Measurements from ENCODE around the gene RITA1.

Gene RITA1

DNA sequence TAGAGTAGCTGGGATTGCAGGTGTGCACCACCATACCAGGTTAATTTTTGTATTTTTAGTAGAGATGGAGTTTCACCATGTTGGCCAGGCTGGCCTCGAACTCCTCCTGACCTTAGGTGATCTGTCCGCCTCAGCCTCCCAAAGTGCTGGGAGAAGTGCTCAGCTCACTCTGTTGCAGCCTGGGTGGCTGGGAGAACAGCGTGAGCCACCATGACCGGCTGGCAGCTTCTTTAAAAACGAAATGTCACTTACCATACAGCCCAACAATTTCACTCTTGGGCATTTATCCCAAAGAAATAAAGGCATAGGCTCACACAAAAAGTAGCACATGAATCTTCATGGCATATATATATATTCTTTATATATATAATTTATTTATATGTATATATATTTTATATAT lies 40.7 kb upstream of the RITA1 start:
- Histone ChIP-seq H3K4me2 (ENCODE audit: low read length) (no peak overlapping the region), H3K27ac (ENCODE audit: low read depth, low read length) (no peak overlapping the region), H3K4me3 (ENCODE audit: low read length) (no peak overlapping the region), H3K27me3 (ENCODE audit: control insufficient read depth, low read length) (no peaks in the 10 kb centered on the region), H3F3A (ENCODE audit: control insufficient read depth, insufficient read depth) (peaks cover 10% of the 10 kb centered on the region), H3K9me2 (replicated peaks; ENCODE audit: control insufficient read depth, low read length) (no peaks in the 10 kb centered on the region), H3K36me3 (ENCODE audit: control insufficient read depth, low read length) (no peaks in the 10 kb centered on the region), H4K20me1 (ENCODE audit: control insufficient read depth, insufficient read depth, low read depth, low read length) (no peaks in the 10 kb centered on the region), H3K79me2 (ENCODE audit: control insufficient read depth, low read length) (no peaks in the 10 kb centered on the region), H3K4me1 (ENCODE audit: control insufficient read depth, low read length) (peaks cover 32% of the 10 kb centered on the region), H3K9me3 (ENCODE audit: control insufficient read depth, insufficient read depth, low read length) (no peaks in the 10 kb centered on the region)
- TF ChIP-seq, protein P1, sequence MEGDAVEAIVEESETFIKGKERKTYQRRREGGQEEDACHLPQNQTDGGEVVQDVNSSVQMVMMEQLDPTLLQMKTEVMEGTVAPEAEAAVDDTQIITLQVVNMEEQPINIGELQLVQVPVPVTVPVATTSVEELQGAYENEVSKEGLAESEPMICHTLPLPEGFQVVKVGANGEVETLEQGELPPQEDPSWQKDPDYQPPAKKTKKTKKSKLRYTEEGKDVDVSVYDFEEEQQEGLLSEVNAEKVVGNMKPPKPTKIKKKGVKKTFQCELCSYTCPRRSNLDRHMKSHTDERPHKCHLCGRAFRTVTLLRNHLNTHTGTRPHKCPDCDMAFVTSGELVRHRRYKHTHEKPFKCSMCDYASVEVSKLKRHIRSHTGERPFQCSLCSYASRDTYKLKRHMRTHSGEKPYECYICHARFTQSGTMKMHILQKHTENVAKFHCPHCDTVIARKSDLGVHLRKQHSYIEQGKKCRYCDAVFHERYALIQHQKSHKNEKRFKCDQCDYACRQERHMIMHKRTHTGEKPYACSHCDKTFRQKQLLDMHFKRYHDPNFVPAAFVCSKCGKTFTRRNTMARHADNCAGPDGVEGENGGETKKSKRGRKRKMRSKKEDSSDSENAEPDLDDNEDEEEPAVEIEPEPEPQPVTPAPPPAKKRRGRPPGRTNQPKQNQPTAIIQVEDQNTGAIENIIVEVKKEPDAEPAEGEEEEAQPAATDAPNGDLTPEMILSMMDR (IDR thresholded peaks at IDR 0.05; ENCODE audit: low read depth, low read length, poor library complexity, severe bottlenecking) = no peak
- TF ChIP-seq EZH2phosphoT487 (IDR thresholded peaks at IDR 0.05; ENCODE audit: borderline replicate concordance, low read length) = no peak

DNA sequence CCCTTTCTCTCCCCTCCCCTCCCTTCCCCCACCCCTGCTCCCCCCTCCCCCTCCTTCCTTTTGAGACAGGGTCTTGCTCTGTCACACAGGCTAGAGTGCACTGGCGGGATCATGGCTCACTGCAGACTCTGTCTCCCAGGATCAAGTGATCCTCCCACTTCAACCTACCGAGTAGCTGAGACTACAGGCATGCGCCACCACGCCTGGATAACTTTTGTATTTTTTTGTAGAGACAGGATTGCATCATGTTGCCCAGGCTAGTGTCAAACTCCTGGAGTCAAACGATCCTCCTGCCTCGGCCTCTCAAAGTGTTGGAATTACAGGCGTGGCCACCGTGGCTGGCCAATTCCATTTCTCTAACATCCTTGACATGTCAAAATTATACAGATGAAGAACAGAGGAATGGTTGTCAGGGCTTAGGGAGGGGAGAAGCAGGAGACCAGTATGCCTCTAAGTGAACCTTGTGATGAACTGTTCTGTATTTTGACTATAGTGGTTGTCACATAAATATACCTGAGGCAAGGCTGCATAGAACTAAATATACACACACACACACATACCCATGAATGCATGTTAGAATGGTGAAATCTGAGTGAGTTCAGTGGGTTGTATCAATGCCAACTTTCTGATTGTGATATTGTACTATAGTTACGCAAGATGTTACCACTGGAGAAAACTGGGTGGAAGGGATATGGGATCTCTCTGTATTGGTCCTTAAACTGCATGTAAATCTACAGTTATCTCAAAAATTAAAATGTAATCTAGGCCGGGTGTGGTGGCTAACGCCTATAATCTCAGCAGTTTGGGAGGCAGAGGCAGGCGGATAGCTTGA lies 39.6 kb upstream of the RITA1 start:
- H3K79me2 ChIP-seq (ENCODE audit: control insufficient read depth, low read length) = no peaks in the 10 kb centered on the region
- H3K4me1 ChIP-seq (ENCODE audit: control insufficient read depth, low read length) = peaks cover 29% of the 10 kb centered on the region
- H3K9me3 ChIP-seq (ENCODE audit: control insufficient read depth, insufficient read depth, low read length) = no peaks in the 10 kb centered on the region
- H3F3A ChIP-seq (ENCODE audit: control insufficient read depth, insufficient read depth) = peaks cover 5% of the 10 kb centered on the region
- no peaks in the 10 kb centered on the region for H4K20me1 ChIP-seq (ENCODE audit: control insufficient read depth, insufficient read depth, low read depth, low read length)
- H3K27ac ChIP-seq (ENCODE audit: low read depth, low read length) = no peak overlapping the region
- no peaks in the 10 kb centered on the region for H3K9me2 ChIP-seq (replicated peaks; ENCODE audit: control insufficient read depth, low read length)
- no peak overlapping the region for H3K4me2 ChIP-seq (ENCODE audit: low read length)
- no peak for TF ChIP-seq EZH2phosphoT487 (IDR thresholded peaks at IDR 0.05; ENCODE audit: borderline replicate concordance, low read length)
- TF ChIP-seq, protein P1 (IDR thresholded peaks at IDR 0.05; ENCODE audit: low read depth, low read length, poor library complexity, severe bottlenecking) = no peak
- H3K27me3 ChIP-seq (ENCODE audit: control insufficient read depth, low read length) = no peaks in the 10 kb centered on the region
- no peak overlapping the region for H3K4me3 ChIP-seq (ENCODE audit: low read length)
- no peaks in the 10 kb centered on the region for H3K36me3 ChIP-seq (ENCODE audit: control insufficient read depth, low read length)

DNA sequence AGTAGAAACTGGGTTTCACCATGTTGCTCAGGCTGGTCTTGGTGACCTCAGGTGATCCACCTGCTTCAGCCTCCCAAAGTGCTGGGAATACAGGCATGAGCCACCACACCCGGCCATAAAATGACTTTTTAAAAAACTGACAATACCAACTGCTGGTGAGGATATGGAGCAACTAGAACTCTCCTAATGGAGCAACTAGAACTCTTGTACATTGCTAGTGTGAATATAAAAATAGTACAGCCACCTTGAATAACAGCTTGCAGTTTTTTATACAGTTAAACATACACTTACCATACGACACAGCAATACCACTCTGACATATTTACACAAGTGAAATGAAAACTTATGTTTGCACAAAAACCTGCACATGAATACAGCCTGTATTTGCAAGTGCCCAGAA lies 38.5 kb upstream of the RITA1 start:
- H3F3A ChIP-seq (ENCODE audit: control insufficient read depth, insufficient read depth) = peaks cover 5% of the 10 kb centered on the region
- H3K27ac ChIP-seq (ENCODE audit: low read depth, low read length) = no peak overlapping the region
- no peaks in the 10 kb centered on the region for H3K79me2 ChIP-seq (ENCODE audit: control insufficient read depth, low read length)
- H3K4me1 ChIP-seq (ENCODE audit: control insufficient read depth, low read length) = peaks cover 24% of the 10 kb centered on the region
- TF ChIP-seq, protein P1 (IDR thresholded peaks at IDR 0.05; ENCODE audit: low read depth, low read length, poor library complexity, severe bottlenecking) = no peak
- TF ChIP-seq EZH2phosphoT487 (IDR thresholded peaks at IDR 0.05; ENCODE audit: borderline replicate concordance, low read length) = no peak
- no peak overlapping the region for H3K4me2 ChIP-seq (ENCODE audit: low read length)
- H3K9me2 ChIP-seq (replicated peaks; ENCODE audit: control insufficient read depth, low read length) = no peaks in the 10 kb centered on the region
- H3K9me3 ChIP-seq (ENCODE audit: control insufficient read depth, insufficient read depth, low read length) = no peaks in the 10 kb centered on the region
- no peak overlapping the region for H3K4me3 ChIP-seq (ENCODE audit: low read length)
- no peaks in the 10 kb centered on the region for H4K20me1 ChIP-seq (ENCODE audit: control insufficient read depth, insufficient read depth, low read depth, low read length)
- H3K36me3 ChIP-seq (ENCODE audit: control insufficient read depth, low read length) = no peaks in the 10 kb centered on the region
- H3K27me3 ChIP-seq (ENCODE audit: control insufficient read depth, low read length) = no peaks in the 10 kb centered on the region
